HG03439 (cell line): ENCODE measurements around the gene MARVELD3.
"Not testable (repeated sequence)": the region's sequence is repeated elsewhere in the genome, so short reads cannot be mapped to it uniquely, and the experiment has no call there.

Source experiments
- ATAC-seq: cut with Tn5 transposase; IDR thresholded peaks from one replicate; pipeline ENCODE4 v1.9.1; 2021; ENCODE audit warnings: mild to moderate bottlenecking, moderate library complexity; ENCODE audit not compliant: unreplicated experiment

The MARVELD3 gene

DNA sequence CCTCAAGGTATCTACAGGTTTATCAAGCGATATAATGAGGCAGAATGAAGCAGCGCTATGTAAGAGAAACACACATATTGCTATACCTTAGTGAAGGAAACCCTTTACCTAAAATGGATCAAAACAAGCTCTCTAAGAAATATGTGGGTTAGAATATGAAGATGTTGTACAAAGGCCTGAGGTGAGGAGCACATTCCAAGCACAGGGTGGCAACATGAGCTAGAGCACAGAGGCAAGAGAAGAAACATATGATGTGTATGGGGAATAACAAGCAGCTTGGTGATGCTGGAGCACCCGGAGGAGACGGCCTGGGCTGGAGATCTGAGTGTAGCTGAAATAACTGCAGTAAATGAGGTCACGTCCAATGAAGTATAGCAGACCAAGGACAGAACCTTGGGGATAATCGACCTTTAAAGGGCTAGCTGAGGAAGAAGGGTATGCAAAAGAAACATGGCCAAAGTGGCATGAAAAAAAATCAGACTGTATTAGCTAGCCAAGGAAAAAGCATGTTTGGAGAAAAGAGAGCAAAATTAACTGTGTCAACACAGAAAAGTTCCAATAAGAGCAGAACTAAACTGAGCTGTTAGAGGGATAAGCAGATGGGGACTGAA is 44.0 kb downstream of the MARVELD3 start:
- ATAC-seq, result no peak

DNA sequence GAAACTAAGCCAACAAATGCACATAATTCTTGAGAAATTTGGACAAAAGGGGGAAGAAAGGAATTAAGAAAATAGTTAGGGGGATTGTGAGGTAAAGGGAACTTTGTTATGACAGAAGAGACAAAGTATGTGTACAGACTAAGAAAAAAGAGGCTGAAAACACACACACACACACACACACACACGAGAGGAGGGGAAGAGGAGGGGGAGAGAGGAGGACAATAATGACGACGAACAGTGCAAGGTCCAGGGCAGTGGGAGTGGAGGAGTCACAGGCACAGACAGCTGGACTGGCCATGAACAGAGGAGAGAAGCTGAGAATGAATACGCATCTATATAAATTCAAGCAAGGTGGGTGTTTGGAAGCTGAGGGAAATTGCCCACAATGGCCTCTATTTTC is 44.6 kb downstream of the MARVELD3 start:
- no peak for ATAC-seq

DNA sequence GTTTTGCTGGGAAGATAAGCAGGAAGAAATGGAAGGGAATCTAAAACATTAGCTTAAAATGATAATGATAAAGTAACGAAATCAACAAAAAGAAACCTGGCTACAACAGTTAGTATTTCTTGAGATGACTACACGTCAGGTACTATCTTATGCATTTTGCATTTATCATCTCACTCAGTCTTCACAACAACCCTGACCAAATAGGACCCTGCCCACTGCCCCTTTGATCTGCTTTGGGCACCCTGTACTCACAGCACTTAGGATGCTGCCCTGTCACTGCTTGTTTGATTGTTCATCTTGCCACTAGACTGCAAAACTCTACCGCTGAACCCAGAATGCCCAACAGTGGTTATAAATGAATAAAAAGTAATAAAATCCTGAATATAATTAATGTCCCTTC is 45.2 kb downstream of the MARVELD3 start:
- ATAC-seq, result no peak

DNA sequence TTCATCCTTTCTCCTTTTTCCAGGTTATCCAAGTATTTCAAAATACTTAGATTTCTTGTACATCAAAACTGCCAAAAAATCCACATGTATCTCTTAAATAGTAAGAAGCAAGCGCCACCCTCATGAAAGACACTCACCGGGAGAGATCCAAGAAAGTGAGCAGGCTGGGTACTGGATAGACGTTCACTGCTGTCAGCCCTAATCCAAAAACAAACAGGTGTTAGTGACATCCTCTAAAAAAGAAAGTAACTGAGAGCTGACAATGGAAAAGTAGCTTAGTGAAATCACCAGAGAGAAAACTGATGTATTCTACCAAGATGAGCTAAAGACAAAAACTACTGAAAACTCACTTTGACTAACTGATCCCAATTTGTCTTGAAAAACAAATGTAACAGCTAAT is 46.1 kb downstream of the MARVELD3 start:
- ATAC-seq, result no peak

DNA sequence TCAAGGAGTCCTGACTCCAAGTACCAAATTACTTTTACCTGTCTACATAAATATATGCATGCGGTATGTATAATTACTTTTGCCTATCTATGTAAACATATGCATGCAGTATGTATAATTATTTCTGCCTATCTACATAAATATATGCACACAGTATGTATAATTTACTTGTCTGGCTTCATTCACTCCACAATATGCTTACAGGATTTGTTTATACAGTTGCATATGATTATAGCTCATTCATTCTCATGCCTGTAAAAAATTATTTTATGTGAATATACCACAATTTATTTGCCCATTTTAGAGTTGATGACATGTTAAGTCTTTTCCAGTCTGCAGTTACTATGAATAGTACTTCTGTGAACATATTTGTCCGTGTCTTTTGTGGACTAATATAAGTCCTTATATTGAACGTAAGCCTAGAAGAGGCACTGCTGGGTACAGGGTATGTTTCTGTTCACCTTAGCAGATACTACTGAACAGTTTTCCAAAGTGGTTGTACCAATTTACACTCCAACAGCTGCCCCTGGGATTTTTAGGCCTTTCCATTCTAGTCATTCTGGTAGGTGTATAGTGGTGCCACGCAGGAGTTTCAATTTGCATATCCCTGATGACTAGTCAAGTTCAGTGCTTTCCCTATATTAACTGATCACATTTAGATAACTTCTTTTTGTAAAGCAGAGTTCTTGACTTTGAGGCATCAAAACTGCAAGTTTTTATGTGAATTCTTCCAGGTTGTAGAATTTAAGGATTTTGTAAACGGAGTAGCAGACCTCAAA is 47.0 kb downstream of the MARVELD3 start:
- ATAC-seq, result no peak

DNA sequence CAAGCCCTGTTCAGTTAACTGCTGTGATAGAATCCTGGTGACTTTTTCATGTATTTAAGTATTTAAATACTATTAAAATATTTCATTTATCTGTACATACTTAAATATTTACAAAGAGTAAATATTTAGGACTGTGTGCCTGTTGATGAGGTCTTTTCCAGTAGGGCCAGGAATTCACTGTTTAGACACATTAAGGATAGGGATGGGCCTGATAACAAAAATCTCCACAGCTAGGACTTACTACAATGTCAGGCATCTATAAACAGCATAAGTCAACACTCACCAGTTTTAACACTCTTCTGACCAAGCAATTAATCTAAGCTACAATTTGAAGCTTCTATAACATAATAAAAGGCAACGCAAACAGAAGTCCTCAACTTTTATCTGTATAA is 47.6 kb downstream of the MARVELD3 start:
- no peak for ATAC-seq

DNA sequence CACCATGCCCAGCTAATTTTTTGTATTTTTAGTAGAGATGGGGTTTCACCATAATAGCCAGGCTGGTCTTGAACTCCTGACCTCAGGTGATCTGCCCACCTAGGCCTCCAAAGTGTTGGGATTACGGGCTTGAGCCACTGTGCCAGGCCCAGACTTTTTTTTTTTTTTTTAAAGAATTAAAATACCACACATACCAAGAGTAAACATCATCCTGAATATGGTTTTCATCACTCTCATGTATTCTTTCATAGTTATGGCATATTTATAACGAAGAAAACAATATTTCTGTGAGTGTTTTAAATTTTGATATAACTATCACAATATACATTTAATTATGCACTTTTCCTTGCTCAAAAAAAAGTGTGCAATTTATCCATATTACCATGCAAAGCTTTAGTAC is 48.2 kb downstream of the MARVELD3 start:
- no peak for ATAC-seq

DNA sequence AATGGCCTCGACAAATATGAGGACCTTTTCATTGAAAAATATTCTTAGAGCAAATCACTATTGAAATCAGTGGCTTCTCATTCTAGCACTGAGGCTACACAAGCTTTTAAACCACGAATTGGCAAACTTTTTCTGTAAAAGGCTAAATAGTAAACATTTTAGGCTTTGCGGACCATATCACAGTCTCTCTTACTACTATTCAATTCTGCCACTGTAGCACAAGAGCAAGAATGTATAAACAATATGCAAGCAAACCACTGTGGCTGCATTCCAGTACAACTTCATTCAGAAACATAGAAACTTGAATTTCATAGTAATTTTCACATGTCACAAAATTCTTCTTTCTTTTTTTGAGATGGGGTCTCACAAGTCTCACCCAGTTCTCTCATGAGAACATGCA is 49.4 kb downstream of the MARVELD3 start:
- no peak for ATAC-seq

DNA sequence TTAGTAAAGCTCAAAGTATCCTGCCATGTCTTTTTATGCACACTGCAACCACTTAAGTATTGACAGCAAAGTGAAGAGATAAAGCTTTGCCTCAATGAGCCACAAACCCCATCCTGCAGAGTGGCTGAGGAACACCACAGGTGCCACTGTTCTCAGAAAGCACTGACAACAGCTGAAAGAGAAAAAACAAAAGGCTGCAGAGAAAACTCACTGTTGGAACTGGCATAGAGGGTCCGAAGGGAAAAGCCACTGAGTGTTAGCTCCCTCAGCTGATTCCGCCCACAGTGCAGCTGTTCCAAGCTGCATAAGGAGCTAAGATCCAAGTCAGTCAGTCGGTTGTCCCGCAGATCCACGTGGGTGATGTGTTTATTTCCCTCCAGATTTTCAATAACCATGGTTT is 50.3 kb downstream of the MARVELD3 start:
- no peak for ATAC-seq

DNA sequence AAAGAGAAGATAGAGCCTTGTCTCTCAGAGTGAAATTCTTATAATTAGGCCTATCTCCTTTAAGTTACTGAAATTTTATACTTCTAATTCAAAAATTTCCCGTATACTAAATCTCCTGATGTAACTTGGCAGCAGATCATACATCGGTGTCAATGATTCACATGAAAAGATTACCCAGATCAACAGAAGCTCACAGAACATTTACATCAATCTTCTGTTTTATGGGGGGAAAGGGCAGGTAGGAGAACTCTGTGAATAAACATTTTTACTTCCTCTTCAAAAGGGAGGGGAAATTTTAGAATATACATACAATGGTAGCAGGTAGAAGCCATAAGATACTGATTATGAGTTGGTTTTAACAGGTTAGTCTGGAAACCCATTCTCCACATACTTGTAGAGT is 55.4 kb downstream of the MARVELD3 start:
- ATAC-seq, result no peak

DNA sequence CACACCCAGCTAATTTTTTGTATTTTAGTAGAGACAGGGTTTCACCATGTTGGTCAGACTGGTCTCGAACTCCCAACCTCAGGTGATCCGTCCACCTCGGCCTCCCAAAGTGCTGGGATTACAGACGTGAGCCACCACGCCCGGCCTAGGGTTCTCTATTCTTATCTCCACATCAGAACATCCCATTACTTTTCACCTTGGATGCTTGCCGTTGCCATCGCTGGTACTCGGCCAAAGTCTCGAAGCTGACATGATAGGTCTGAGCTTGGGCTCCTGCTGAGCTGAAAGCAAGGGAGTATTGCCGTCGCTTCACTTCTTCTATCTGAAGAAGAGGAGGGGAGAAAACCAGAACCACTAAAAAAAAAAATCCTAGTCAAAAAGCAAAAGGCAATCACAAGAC is 58.3 kb downstream of the MARVELD3 start:
- not testable (repeated sequence) for ATAC-seq
